BE2C (cell line): ENCODE data around the gene MUC5B.

Source experiments
- DNase-seq: peaks from one replicate; pipeline ENCODE4 v3.0.0-alpha.2; 2020
- H3K27me3 ChIP-seq: fragments of 250-450 bp; sonication (Bioruptor Pico); 2 replicates; pipeline ENCODE4 v1.5.1; 2020; ENCODE audit warnings: mild to moderate bottlenecking
- H3K36me3 ChIP-seq: fragments of 250-450 bp; sonication (Bioruptor Pico); 2 replicates; pipeline ENCODE4 v1.5.1; 2020; ENCODE audit warnings: mild to moderate bottlenecking
- H3K4me1 ChIP-seq: fragments of 250-450 bp; sonication (Bioruptor Pico); 2 replicates; pipeline ENCODE4 v1.5.1; 2020
- H3K4me3 ChIP-seq: 2 replicates; pipeline ENCODE4 v1.5.1; 2011; ENCODE audit warnings: low read depth, low read length
- H3K9me3 ChIP-seq: fragments of 250-450 bp; sonication (Bioruptor Pico); 2 replicates; pipeline ENCODE4 v1.5.1; 2020
- TF ChIP-seq, protein P1 (sequence below): IDR thresholded peaks from 2 replicates; pipeline ENCODE4 v1.5.1; 2012; ENCODE audit warnings: mild to moderate bottlenecking, low read depth, low read length

Gene MUC5B

GRCh38 chr11:1287928-1288327 lies 65.1 kb downstream of the MUC5B start:
- Histone ChIP-seq H3K4me3 (no peak overlapping the region), H3K36me3 (no peaks in the 10 kb centered on the region), H3K27me3 (no peaks in the 10 kb centered on the region), H3K4me1 (no peaks in the 10 kb centered on the region), H3K9me3 (no peaks in the 10 kb centered on the region)
- no peak for DNase-seq
- TF ChIP-seq, protein P1, sequence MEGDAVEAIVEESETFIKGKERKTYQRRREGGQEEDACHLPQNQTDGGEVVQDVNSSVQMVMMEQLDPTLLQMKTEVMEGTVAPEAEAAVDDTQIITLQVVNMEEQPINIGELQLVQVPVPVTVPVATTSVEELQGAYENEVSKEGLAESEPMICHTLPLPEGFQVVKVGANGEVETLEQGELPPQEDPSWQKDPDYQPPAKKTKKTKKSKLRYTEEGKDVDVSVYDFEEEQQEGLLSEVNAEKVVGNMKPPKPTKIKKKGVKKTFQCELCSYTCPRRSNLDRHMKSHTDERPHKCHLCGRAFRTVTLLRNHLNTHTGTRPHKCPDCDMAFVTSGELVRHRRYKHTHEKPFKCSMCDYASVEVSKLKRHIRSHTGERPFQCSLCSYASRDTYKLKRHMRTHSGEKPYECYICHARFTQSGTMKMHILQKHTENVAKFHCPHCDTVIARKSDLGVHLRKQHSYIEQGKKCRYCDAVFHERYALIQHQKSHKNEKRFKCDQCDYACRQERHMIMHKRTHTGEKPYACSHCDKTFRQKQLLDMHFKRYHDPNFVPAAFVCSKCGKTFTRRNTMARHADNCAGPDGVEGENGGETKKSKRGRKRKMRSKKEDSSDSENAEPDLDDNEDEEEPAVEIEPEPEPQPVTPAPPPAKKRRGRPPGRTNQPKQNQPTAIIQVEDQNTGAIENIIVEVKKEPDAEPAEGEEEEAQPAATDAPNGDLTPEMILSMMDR, result no peak

- Histone ChIP-seq H3K27me3 (no peaks in the 10 kb centered on the region), H3K9me3 (no peaks in the 10 kb centered on the region), H3K4me3 (no peak overlapping the region), H3K36me3 (no peaks in the 10 kb centered on the region), H3K4me1 (no peaks in the 10 kb centered on the region)
- no peak for DNase-seq
- TF ChIP-seq, protein P1, result no peak
Measured at GRCh38 chr11:1288426-1289151, 65.7 kb downstream of the MUC5B start.

DNA sequence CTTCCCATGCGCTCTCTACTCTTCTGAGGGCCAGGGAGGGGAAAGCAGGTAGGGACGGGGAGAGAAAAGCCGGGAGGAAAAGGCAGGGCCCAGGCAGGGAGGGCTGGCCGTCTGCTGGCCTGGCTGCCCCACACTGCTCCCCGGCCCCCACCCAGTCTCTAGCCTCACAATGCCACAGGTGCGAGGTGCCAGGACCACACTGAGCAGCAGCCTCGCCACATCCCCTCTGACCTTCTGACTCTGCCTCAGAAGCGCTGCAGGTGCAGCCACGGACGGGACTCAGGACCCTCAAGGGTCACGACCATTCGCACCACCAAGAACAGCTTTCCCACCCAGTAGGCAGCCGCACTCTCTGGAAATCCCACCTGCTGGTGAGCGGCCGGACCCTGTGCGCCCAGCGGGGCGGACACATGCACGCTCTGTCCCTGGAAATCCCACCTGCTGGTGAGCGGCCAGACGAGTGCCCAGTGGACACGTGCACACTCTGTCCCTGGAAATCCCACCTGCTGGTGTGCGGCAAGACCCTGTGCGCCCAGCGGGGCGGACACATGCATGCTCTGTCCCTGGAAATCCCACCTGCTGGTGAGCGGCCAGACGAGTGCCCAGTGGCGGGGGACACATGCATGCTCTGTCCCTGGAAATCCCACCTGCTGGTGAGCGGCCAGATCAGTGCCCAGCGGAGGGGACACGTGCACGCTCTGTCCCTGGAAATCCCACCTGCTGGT lies 66.5 kb downstream of the MUC5B start:
- Histone ChIP-seq H3K36me3 (no peaks in the 10 kb centered on the region), H3K9me3 (no peaks in the 10 kb centered on the region), H3K27me3 (no peaks in the 10 kb centered on the region), H3K4me1 (no peaks in the 10 kb centered on the region), H3K4me3 (no peak overlapping the region)
- DNase-seq, result no peak
- TF ChIP-seq, protein P1, result no peak

GRCh38 chr11:1290052-1291040 lies 67.5 kb downstream of the MUC5B start:
- no peak for DNase-seq
- H3K36me3 ChIP-seq, result no peaks in the 10 kb centered on the region
- H3K9me3 ChIP-seq, result no peaks in the 10 kb centered on the region
- no peak overlapping the region for H3K4me3 ChIP-seq
- TF ChIP-seq, protein P1, result no peak
- no peaks in the 10 kb centered on the region for H3K27me3 ChIP-seq
- no peaks in the 10 kb centered on the region for H3K4me1 ChIP-seq

DNA sequence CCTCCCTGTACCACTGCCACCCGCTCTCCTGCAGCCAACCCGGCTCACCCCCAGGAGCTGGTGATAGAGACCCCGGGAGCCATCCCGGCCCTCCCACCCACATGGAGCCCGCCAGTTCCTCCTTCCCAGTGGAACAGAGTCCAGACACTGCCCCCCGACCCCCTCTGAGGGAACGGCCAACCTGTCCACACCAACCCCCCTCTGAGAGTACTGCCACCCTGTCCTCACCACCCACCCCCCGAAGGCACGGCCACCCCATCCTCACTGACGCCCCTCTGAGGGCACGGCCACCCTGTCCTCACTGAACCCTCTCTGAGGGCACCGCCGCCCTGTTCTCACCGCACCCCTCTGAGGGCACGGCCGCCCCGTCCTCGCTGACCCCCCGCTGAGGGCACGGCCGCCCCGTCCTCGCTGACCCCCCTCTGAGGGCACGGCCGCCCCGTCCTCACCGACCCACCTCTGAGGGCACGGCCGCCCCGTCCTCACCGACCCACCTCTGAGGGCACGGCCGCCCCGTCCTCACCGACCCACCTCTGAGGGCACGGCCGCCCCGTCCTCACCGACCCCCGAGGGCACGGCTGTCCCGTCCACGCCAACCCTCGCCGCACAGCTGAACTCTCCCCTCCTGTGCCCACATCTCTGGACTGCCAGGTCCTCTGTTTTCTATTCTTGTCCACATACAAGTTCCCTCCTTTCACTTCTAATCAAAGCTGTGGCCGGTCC lies 68.6 kb downstream of the MUC5B start:
- H3K36me3 ChIP-seq, result no peaks in the 10 kb centered on the region

More for the DNA sequence above, 68.6 kb downstream of the MUC5B start:
- DNase-seq, result no peak
- H3K27me3 ChIP-seq, result no peaks in the 10 kb centered on the region
- no peak overlapping the region for H3K4me3 ChIP-seq
- H3K9me3 ChIP-seq, result no peaks in the 10 kb centered on the region
- TF ChIP-seq, protein P1, result no peak
- H3K4me1 ChIP-seq, result no peaks in the 10 kb centered on the region
